Prostate gland (tissue), 2 donors: ENCODE results near the gene THAP11. TPM values are rescaled to one million over a fixed set of nuclear protein-coding genes. Genes with fewer than 3 reads are reported as not detected.
A peak's percentile ranks its signal among the peaks of the same experiment; 100 is the strongest.

Experiments used
- DNase-seq: peaks from one replicate; pipeline ENCODE4 v3.0.0-alpha.2; 2019; ENCODE audit warnings: low spot score
- H3K27ac ChIP-seq, 2 donors: fragments of 200-600 bp; sonication (generic); 2 replicates each; pipeline ENCODE4 v1.5.1; 2017 to 2019
- H3K27me3 ChIP-seq: fragments of 200-600 bp; sonication (generic); replicated peaks from 2 replicates; pipeline ENCODE4 v1.5.1; 2019; ENCODE audit not compliant: insufficient read depth
- H3K36me3 ChIP-seq, 2 donors: fragments of 200-600 bp; sonication (generic); 1 replicate in 1 of 2; 2 replicates in 1 of 2; pipeline versions ENCODE4 v1.5.1 to v1.8.1; 2017 to 2019
- H3K4me1 ChIP-seq: fragments of 200-600 bp; sonication (generic); replicated peaks from 2 replicates; pipeline ENCODE4 v1.5.1; 2019
- H3K4me3 ChIP-seq, 2 donors: fragments of 200-600 bp; sonication (generic); 2 replicates each; pipeline ENCODE4 v1.5.1; 2017 to 2019
- H3K9me3 ChIP-seq: fragments of 200-600 bp; sonication (generic); 2 replicates; pipeline ENCODE4 v1.5.1; 2017
- CTCF ChIP-seq, 4 experiments: fragments of 200-600 bp in 2 of 4; fragments of 450-650 bp in 2 of 4; sonication (generic) in 2 of 4; IDR thresholded peaks; 1 replicate in 3 of 4; 2 replicates in 1 of 4; pipeline ENCODE4 v1.5.1; 2016 to 2019; ENCODE audit warnings: antibody characterized with exemption in 4 of 4, mild to moderate bottlenecking in 2 of 4, moderate library complexity in 2 of 4
- POLR2A ChIP-seq: fragments of 450-650 bp; IDR thresholded peaks from one replicate; pipeline ENCODE4 v1.6.1; 2016; ENCODE audit warnings: antibody characterized with exemption, mild to moderate bottlenecking
- POLR2AphosphoS5 ChIP-seq: sonication (generic); formaldehyde crosslinking; IDR thresholded peaks from one replicate; pipeline ENCODE4 v1.6.1; 2017; ENCODE audit warnings: antibody characterized with exemption
- WGBS: methylation state at CpG from one replicate; pipeline ENCODE4 v1.1.5; 2018; 5-methylcytosine and 5-hydroxymethylcytosine counted together
- intact Hi-C: fragments of 100-400 bp; cut with DNase I; formaldehyde crosslinking; loops from one replicate; pipeline ENCODE4 v1.14.2; 2022
- total RNA-seq, 2 donors: library from RNA; depleted of rRNA; stranded (reverse); fragments of >200 nt; gene quantifications; one replicate each; pipeline ENCODE4 v1.1.0, GENCODE V29; 2016

THAP11 gene
- total RNA-seq, 2 donors from 2014 or later = 60.2 to 78.6 TPM

- Histone ChIP-seq H3K27me3 (no peaks in the 10 kb centered on the region), H3K9me3 (no peaks in the 10 kb centered on the region), H3K27ac (no peak overlapping the region), H3K36me3 (peaks cover 0 to 6% of the 10 kb centered on the region in 2 donors), H3K4me1 (no peaks in the 10 kb centered on the region), H3K4me3 (no peak overlapping the region)
- no peak for DNase-seq
- 96% methylated on average over 2 of the region's 2 CpGs for WGBS
- TF ChIP-seq POLR2AphosphoS5 (no peak), CTCF (IDR thresholded peaks at IDR 0.05) (peak in 2 of 4 experiments; percentile 16)
- intact Hi-C loops = no loop called here
Measured at GRCh38 chr16:67865318-67865717, 23.2 kb downstream of the THAP11 start.

DNA sequence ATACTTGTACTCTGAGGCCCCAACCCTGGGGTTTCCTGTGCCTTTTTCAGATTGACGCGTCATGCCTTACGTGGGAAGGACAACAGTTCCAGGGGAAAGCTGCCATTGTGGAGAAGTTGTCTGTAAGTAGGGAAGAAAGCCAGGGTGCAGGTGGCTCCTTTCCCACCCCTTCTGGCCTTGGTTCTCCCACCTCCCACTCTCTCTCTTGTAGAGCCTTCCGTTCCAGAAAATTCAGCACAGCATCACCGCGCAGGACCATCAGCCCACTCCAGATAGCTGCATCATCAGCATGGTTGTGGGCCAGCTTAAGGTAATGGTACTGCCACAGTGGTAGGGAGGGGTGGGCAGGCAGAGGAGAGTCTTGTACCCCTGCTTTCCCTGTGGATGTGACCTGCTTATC lies 26.2 kb downstream of the THAP11 start:
- no peaks in the 10 kb centered on the region for H3K4me1 ChIP-seq
- no peak for DNase-seq
- no peak overlapping the region for H3K27ac ChIP-seq
- H3K4me3 ChIP-seq = no peak overlapping the region
- 93% methylated on average over 6 of the region's 6 CpGs for WGBS
- no peaks in the 10 kb centered on the region for H3K9me3 ChIP-seq
- intact Hi-C loops = no loop called here
- TF ChIP-seq POLR2A = no peak
- no peak for TF ChIP-seq POLR2AphosphoS5
- no peak for TF ChIP-seq CTCF (IDR thresholded peaks at IDR 0.05)
- H3K36me3 ChIP-seq = peaks cover 0 to 6% of the 10 kb centered on the region in 2 donors
- H3K27me3 ChIP-seq = no peaks in the 10 kb centered on the region

DNA sequence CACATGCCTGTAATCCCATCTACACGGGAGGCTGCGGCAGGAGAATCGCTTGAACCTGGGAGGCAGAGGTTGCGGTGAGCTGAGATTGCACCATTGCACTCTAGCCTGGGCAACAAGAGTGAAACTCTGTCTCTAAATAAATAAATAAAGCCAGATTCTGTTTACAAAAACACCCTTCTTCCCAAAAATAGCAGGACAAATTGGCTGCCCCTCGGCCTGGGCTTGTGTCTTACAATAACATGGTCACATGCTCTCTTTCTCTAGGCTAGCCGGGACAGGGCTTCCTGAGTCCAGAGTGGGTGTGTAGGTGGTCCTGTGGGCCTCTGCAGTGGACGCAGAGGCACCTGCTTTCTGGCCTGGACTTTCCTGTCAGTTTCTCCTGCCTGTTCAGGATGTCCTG lies 27.5 kb downstream of the THAP11 start:
- TF ChIP-seq CTCF (IDR thresholded peaks at IDR 0.05) = no peak
- TF ChIP-seq POLR2A = no peak
- no peak for TF ChIP-seq POLR2AphosphoS5
- 86% methylated on average over 7 of the region's 7 CpGs for WGBS
- Histone ChIP-seq H3K27me3 (no peaks in the 10 kb centered on the region), H3K4me1 (peaks cover 9% of the 10 kb centered on the region), H3K4me3 (no peak overlapping the region), H3K36me3 (peaks cover 0 to 6% of the 10 kb centered on the region in 2 donors), H3K27ac (no peak overlapping the region), H3K9me3 (no peaks in the 10 kb centered on the region)
- intact Hi-C loops = loop anchor here (2.0 kb wide), 1 partner anchor 23 kb away; the partner anchor contains the start of genes CENPT and NUTF2
- DNase-seq = no peak

DNA sequence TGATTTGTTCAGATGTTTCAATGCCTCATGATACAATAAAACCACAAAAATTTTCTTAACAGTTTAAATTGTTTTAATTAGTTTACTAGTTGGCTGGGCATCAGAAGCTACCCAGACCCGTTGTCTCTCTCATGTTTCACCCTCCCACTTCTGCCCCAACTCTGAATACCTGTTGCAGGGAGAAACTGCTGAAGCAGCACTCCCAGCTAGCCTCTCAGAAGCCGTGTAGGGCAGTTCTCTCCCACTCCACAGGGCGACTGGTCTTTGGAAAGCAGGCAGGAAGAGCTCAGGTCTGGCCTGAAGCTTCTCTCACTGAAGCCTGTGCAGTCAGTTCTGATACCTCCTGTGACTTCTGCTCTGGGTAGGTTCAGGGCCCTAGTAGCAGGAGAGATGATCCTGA lies 29.1 kb downstream of the THAP11 start:
- no peak overlapping the region for H3K27ac ChIP-seq

More for the DNA sequence above, 29.1 kb downstream of the THAP11 start:
- DNase-seq = no peak
- Histone ChIP-seq H3K9me3 (no peaks in the 10 kb centered on the region), H3K36me3 (peaks cover 0 to 6% of the 10 kb centered on the region in 2 donors), H3K4me1 (peaks cover 13% of the 10 kb centered on the region), H3K27me3 (no peaks in the 10 kb centered on the region), H3K4me3 (no peak overlapping the region)
- 38% methylated on average over 3 of the region's 3 CpGs for WGBS
- TF ChIP-seq POLR2AphosphoS5 (no peak), CTCF (IDR thresholded peaks at IDR 0.05) (no peak), POLR2A (no peak)
- intact Hi-C loops = loop anchor here (2.0 kb wide), 1 partner anchor 24 kb away; the partner anchor contains the start of genes CENPT and NUTF2
